H9 (cell line): ENCODE measurements around the gene DCAF8. TPM values are rescaled to one million over a fixed set of nuclear protein-coding genes. Genes with fewer than 3 reads are reported as not detected.

Experiments used
- DNase-seq: peaks from one replicate; pipeline ENCODE4 v3.0.0-alpha.2; 2017
- H2AFZ ChIP-seq: one replicate; pipeline ENCODE4 v1.6.1; 2013; ENCODE audit warnings: mild to moderate bottlenecking, low read length, control low read depth, moderate library complexity
- H2AK5ac ChIP-seq: 2 replicates; pipeline ENCODE4 v1.6.1; 2013; ENCODE audit warnings: low read length, control low read depth, mixed read lengths; ENCODE audit not compliant: insufficient read length
- H2BK120ac ChIP-seq: one replicate; pipeline ENCODE4 v1.6.1; 2013; ENCODE audit warnings: low read depth, mild to moderate bottlenecking, low read length, control low read depth, inconsistent platforms; ENCODE audit not compliant: poor library complexity, severe bottlenecking
- H2BK12ac ChIP-seq: 2 replicates; pipeline ENCODE4 v1.6.1; 2013; ENCODE audit warnings: low read length, control low read depth, mixed read lengths, low read depth; ENCODE audit not compliant: insufficient read length
- H2BK15ac ChIP-seq: 2 replicates; pipeline ENCODE4 v1.6.1; 2013; ENCODE audit warnings: low read depth, low read length, control low read depth
- H2BK20ac ChIP-seq: one replicate; pipeline ENCODE4 v1.6.1; 2013; ENCODE audit warnings: low read depth, mild to moderate bottlenecking, low read length, control low read depth, inconsistent platforms; ENCODE audit not compliant: poor library complexity, severe bottlenecking
- H2BK5ac ChIP-seq: 2 replicates; pipeline ENCODE4 v1.6.1; 2013; ENCODE audit warnings: low read length, control low read depth, mixed read lengths; ENCODE audit not compliant: insufficient read length
- H3K14ac ChIP-seq: 2 replicates; pipeline ENCODE4 v1.6.1; 2013; ENCODE audit warnings: low read length, control low read depth; ENCODE audit not compliant: insufficient read depth
- H3K18ac ChIP-seq: 2 replicates; pipeline ENCODE4 v1.6.1; 2013; ENCODE audit warnings: low read depth, mild to moderate bottlenecking, mixed read lengths, low read length, control low read depth; ENCODE audit not compliant: insufficient read length
- H3K23ac ChIP-seq: 2 replicates; pipeline ENCODE4 v1.6.1; 2013; ENCODE audit warnings: low read length, control low read depth, mixed read lengths, low read depth; ENCODE audit not compliant: insufficient read length
- H3K23me2 ChIP-seq: 2 replicates; pipeline ENCODE4 v1.6.1; 2013; ENCODE audit warnings: low read depth, mild to moderate bottlenecking, mixed read lengths, low read length, control low read depth; ENCODE audit not compliant: insufficient read length, poor library complexity, severe bottlenecking
- H3K27ac ChIP-seq: 2 replicates; pipeline ENCODE4 v1.5.1; 2013; ENCODE audit warnings: low read length, control low read depth, mixed read lengths, low read depth; ENCODE audit not compliant: insufficient read length
- H3K27me3 ChIP-seq: 2 replicates; pipeline ENCODE4 v1.6.1; 2013; ENCODE audit warnings: low read length, control low read depth, inconsistent platforms; ENCODE audit not compliant: insufficient read depth
- H3K4ac ChIP-seq: 2 replicates; pipeline ENCODE4 v1.6.1; 2013; ENCODE audit warnings: low read depth, mild to moderate bottlenecking, control low read depth, inconsistent platforms, low read length, moderate library complexity
- H3K4me1 ChIP-seq: 2 replicates; pipeline ENCODE4 v1.6.1; 2013; ENCODE audit warnings: low read length, control low read depth, inconsistent platforms; ENCODE audit not compliant: insufficient read depth
- H3K4me2 ChIP-seq: 2 replicates; pipeline ENCODE4 v1.6.1; 2013; ENCODE audit warnings: low read length, control low read depth, mixed read lengths; ENCODE audit not compliant: insufficient read length, insufficient read depth
- H3K56ac ChIP-seq: 2 replicates; pipeline ENCODE4 v1.6.1; 2013; ENCODE audit warnings: low read depth, mild to moderate bottlenecking, mixed read lengths, low read length, control low read depth; ENCODE audit not compliant: insufficient read length
- H3K79me1 ChIP-seq: 2 replicates; pipeline ENCODE4 v1.6.1; 2013; ENCODE audit warnings: low read depth, mild to moderate bottlenecking, moderate library complexity, low read length, control low read depth, inconsistent platforms; ENCODE audit not compliant: insufficient read depth, poor library complexity, severe bottlenecking
- H3K79me2 ChIP-seq: 2 replicates; pipeline ENCODE4 v1.6.1; 2013; ENCODE audit warnings: low read length, control low read depth, inconsistent platforms; ENCODE audit not compliant: insufficient read depth
- H3K9ac ChIP-seq: 2 replicates; pipeline ENCODE4 v1.6.1; 2013; ENCODE audit warnings: low read length, control low read depth, mixed read lengths; ENCODE audit not compliant: insufficient read length; ENCODE audit errors: extremely low read depth
- H3K9me3 ChIP-seq: one replicate; pipeline ENCODE4 v1.6.1; 2013; ENCODE audit warnings: low read depth, low read length, inconsistent platforms; ENCODE audit not compliant: control insufficient read depth
- H3T11ph ChIP-seq: one replicate; pipeline ENCODE4 v1.6.1; 2013; ENCODE audit warnings: mild to moderate bottlenecking, low read length, control low read depth, inconsistent platforms
- H4K20me1 ChIP-seq: one replicate; pipeline ENCODE4 v1.6.1; 2013; ENCODE audit not compliant: control insufficient read depth, insufficient read length, insufficient read depth
- H4K5ac ChIP-seq: 2 replicates; pipeline ENCODE4 v1.6.1; 2013; ENCODE audit warnings: low read depth, mild to moderate bottlenecking, mixed read lengths, low read length, control low read depth; ENCODE audit not compliant: insufficient read length
- H4K8ac ChIP-seq: replicated peaks from 2 replicates; pipeline ENCODE4 v1.6.1; 2013; ENCODE audit warnings: low read length, control low read depth, mixed read lengths, low read depth; ENCODE audit not compliant: insufficient read length
- H4K91ac ChIP-seq: 2 replicates; pipeline ENCODE4 v1.6.1; 2013; ENCODE audit warnings: low read depth, mild to moderate bottlenecking, moderate library complexity, mixed read lengths, low read length, control low read depth; ENCODE audit not compliant: insufficient read length
- H3K27ac Mint-ChIP-seq, 3 experiments: 2 replicates in 2 of 3; 3 replicates in 1 of 3; pipeline ENCODE4 v1.8.0; 2020 to 2021; ENCODE audit warnings: mixed read lengths in 3 of 3, mild to moderate bottlenecking in 1 of 3, moderate library complexity in 1 of 3
- H3K27me3 Mint-ChIP-seq: 2 replicates; pipeline ENCODE4 v1.8.0; 2021; ENCODE audit warnings: low read depth, mild to moderate bottlenecking, moderate library complexity, mixed read lengths
- H3K36me3 Mint-ChIP-seq, 3 experiments: 2 replicates in 2 of 3; 3 replicates in 1 of 3; pipeline ENCODE4 v1.8.0; 2020 to 2021; ENCODE audit warnings: low read depth in 3 of 3, mixed read lengths in 3 of 3; ENCODE audit not compliant: insufficient read depth in 1 of 3
- H3K4me1 Mint-ChIP-seq, 2 experiments: 2 replicates each; pipeline ENCODE4 v1.8.0; 2020; ENCODE audit warnings: mixed read lengths in 2 of 2
- H3K4me3 Mint-ChIP-seq, 2 experiments: 2 replicates in 1 of 2; 3 replicates in 1 of 2; pipeline ENCODE4 v1.8.0; 2020 to 2021; ENCODE audit warnings: mild to moderate bottlenecking in 2 of 2, mixed read lengths in 2 of 2, moderate library complexity in 1 of 2
- H3K9me3 Mint-ChIP-seq, 2 experiments: 2 replicates in 1 of 2; 3 replicates in 1 of 2; pipeline ENCODE4 v1.8.0; 2020; ENCODE audit warnings: mild to moderate bottlenecking in 2 of 2, mixed read lengths in 2 of 2, moderate library complexity in 1 of 2
- CTCF ChIP-seq: fragments of 200-600 bp; sonication (generic); conservative IDR thresholded peaks from 3 replicates; pipeline ENCODE4 v1.8.0; 2021; ENCODE audit warnings: antibody characterized with exemption, mild to moderate bottlenecking
- WGBS: extraction: QIAGEN DNeasy Blood & Tissue Kit; methylation state at CpG from one replicate; pipeline ENCODE4 v1.1.7; 2013; ENCODE audit warnings: missing lambda C conversion rate, low lambda C conversion rate, mixed read lengths; ENCODE audit not compliant: insufficient read length; ENCODE audit errors: extremely low coverage; 5-methylcytosine and 5-hydroxymethylcytosine counted together
- total RNA-seq: library from RNA; stranded (reverse); gene quantifications from 2 replicates; pipeline ENCODE4 v1.2.1, GENCODE V29; 2021

Gene DCAF8
- total RNA-seq, 1 experiment from 2014 or later, result 106 TPM

DNA sequence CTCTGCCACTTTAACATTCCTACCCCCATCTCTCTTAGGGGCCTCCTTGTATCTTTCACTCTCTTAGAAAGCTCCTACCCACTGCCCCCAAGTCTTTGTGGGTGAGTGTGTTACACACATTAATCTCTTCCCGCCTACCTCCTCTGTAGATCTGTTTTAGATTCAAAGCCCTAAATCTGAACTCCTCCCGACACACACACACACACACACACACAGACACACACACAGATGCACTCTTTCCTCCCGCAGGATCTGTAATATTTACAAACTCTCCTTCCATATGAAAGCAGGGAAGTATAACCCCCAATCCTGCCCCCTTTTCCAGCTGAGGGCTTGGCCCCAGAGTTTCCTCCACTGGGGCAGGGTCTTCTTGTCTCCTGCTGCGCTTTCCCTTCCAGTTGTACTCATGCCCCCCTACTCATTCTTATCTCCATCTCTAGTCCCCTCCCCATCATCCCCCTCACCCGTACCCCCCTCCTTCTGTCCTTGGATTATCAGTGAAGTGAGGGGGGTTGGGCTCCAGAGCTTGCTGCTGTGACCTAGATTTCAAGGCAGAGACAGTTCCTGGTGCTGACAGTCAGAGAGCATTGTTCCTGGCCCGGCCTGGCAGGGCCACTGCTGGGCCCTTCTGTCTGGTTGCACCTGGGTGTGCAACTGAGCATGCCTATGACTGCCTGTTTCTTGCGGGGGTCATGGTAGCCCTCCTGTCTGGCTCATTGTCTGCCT lies 52.9 kb downstream of the DCAF8 start:
- Histone ChIP-seq H2BK15ac (no peak overlapping the region), H3K14ac (no peak overlapping the region), H3K4ac (no peak overlapping the region), H3K23ac (no peak overlapping the region), H3K9ac (no peak overlapping the region), H3K79me2 (no peaks in the 10 kb centered on the region), H3T11ph (no peak overlapping the region), H3K9me3 (no peaks in the 10 kb centered on the region), H2AFZ (no peak overlapping the region), H4K20me1 (no peaks in the 10 kb centered on the region), H4K8ac (no peak overlapping the region), H2BK20ac (no peak overlapping the region), H2AK5ac (no peak overlapping the region), H2BK120ac (no peak overlapping the region), H2BK12ac (no peak overlapping the region), H3K23me2 (peaks cover 9% of the 10 kb centered on the region), H3K27me3 (no peaks in the 10 kb centered on the region), H3K79me1 (no peaks in the 10 kb centered on the region), H3K4me1 (peaks cover 21% of the 10 kb centered on the region; the same call in 1 of the 2 replicates), H3K27ac (no peak overlapping the region), H3K18ac (no peak overlapping the region), H2BK5ac (no peak overlapping the region), H4K5ac (no peak overlapping the region), H3K4me2 (no peak overlapping the region), H4K91ac (no peak overlapping the region), H3K56ac (no peak overlapping the region)
- Mint-ChIP-seq H3K27ac (peak overlapping the region; percentile 20 to 87 (median 72); a peak in 5 of 7 replicates), H3K27me3 (no peaks in the 10 kb centered on the region), H3K36me3 (peaks cover 32 to 73% (median 35%) of the 10 kb centered on the region in 3 experiments), H3K9me3 (no peaks in the 10 kb centered on the region; a peak in 1 of 5 replicates), H3K4me1 (peaks cover 67% of the 10 kb centered on the region in 2 experiments), H3K4me3 (peak overlapping the region in 1 of 2 experiments; percentile 53; a peak in 1 of 5 replicates)
- DNase-seq, result no peak
- no CpG with 5 or more reads among the region's 7 CpGs for whole genome bisulfite sequencing
- TF ChIP-seq CTCF, result no peak
